Measurements from ENCODE around the gene BAIAP3. TPM values are rescaled to one million over a fixed set of nuclear protein-coding genes. Genes with fewer than 3 reads are reported as not detected.

Gene BAIAP3
- total RNA-seq, 1 donor from 2014 or later = 1.7 TPM

- Mint-ChIP-seq H3K27ac (ENCODE audit: unreplicated experiment) (no peak overlapping the region), H3K4me1 (ENCODE audit: low read depth) (no peaks in the 10 kb centered on the region), H3K27me3 (ENCODE audit: low read depth) (no peaks in the 10 kb centered on the region), H3K4me3 (ENCODE audit: unreplicated experiment) (no peak overlapping the region), H3K9me3 (ENCODE audit: low read depth) (no peaks in the 10 kb centered on the region), H3K36me3 (ENCODE audit: low read depth) (peaks cover 28% of the 10 kb centered on the region)
- no peak for TF ChIP-seq CTCF (IDR thresholded peaks at IDR 0.05)
- DNase-seq (ENCODE audit: low spot score) = no peak
These were observed 11.0 kb upstream of the BAIAP3 start for GRCh38 chr16:1322407-1322806.

- no peak overlapping the region for H3K27ac Mint-ChIP-seq (ENCODE audit: unreplicated experiment)
- TF ChIP-seq CTCF (IDR thresholded peaks at IDR 0.05) = no peak
These were observed 9.9 kb upstream of the BAIAP3 start for GRCh38 chr16:1323296-1324239.

GRCh38 chr16:1324286-1324826, 9.1 kb upstream of the BAIAP3 start:
- Mint-ChIP-seq H3K27ac (ENCODE audit: unreplicated experiment) (no peak overlapping the region), H3K27me3 (ENCODE audit: low read depth) (no peaks in the 10 kb centered on the region), H3K36me3 (ENCODE audit: low read depth) (peaks cover 16% of the 10 kb centered on the region), H3K9me3 (ENCODE audit: low read depth) (no peaks in the 10 kb centered on the region), H3K4me3 (ENCODE audit: unreplicated experiment) (no peak overlapping the region), H3K4me1 (ENCODE audit: low read depth) (no peaks in the 10 kb centered on the region)
- no peak for TF ChIP-seq CTCF (IDR thresholded peaks at IDR 0.05)
- DNase-seq (ENCODE audit: low spot score) = no peak

More at GRCh38 chr16:1323296-1324239, 9.9 kb upstream of the BAIAP3 start:
- H3K4me3 Mint-ChIP-seq (ENCODE audit: unreplicated experiment) = no peak overlapping the region
- no peaks in the 10 kb centered on the region for H3K9me3 Mint-ChIP-seq (ENCODE audit: low read depth)
- no peak for DNase-seq (ENCODE audit: low spot score)
- no peaks in the 10 kb centered on the region for H3K4me1 Mint-ChIP-seq (ENCODE audit: low read depth)
- no peaks in the 10 kb centered on the region for H3K27me3 Mint-ChIP-seq (ENCODE audit: low read depth)
- peaks cover 18% of the 10 kb centered on the region for H3K36me3 Mint-ChIP-seq (ENCODE audit: low read depth)

- no peaks in the 10 kb centered on the region for H3K4me1 Mint-ChIP-seq (ENCODE audit: low read depth)
- H3K27me3 Mint-ChIP-seq (ENCODE audit: low read depth) = no peaks in the 10 kb centered on the region
- H3K9me3 Mint-ChIP-seq (ENCODE audit: low read depth) = no peaks in the 10 kb centered on the region
- TF ChIP-seq CTCF (IDR thresholded peaks at IDR 0.05) = no peak
- peaks cover 9% of the 10 kb centered on the region for H3K36me3 Mint-ChIP-seq (ENCODE audit: low read depth)
- no peak overlapping the region for H3K27ac Mint-ChIP-seq (ENCODE audit: unreplicated experiment)
- DNase-seq (ENCODE audit: low spot score) = no peak
- H3K4me3 Mint-ChIP-seq (ENCODE audit: unreplicated experiment) = no peak overlapping the region
These were observed 8.2 kb upstream of the BAIAP3 start for GRCh38 chr16:1325261-1325660.

GRCh38 chr16:1325673-1326371, 7.6 kb upstream of the BAIAP3 start:
- no peak overlapping the region for H3K4me3 Mint-ChIP-seq (ENCODE audit: unreplicated experiment)
- H3K9me3 Mint-ChIP-seq (ENCODE audit: low read depth) = no peaks in the 10 kb centered on the region
- H3K27ac Mint-ChIP-seq (ENCODE audit: unreplicated experiment) = no peak overlapping the region
- H3K27me3 Mint-ChIP-seq (ENCODE audit: low read depth) = no peaks in the 10 kb centered on the region
- no peak for DNase-seq (ENCODE audit: low spot score)
- no peak for TF ChIP-seq CTCF (IDR thresholded peaks at IDR 0.05)
- H3K36me3 Mint-ChIP-seq (ENCODE audit: low read depth) = peaks cover 9% of the 10 kb centered on the region
- H3K4me1 Mint-ChIP-seq (ENCODE audit: low read depth) = no peaks in the 10 kb centered on the region
